ENCODE results near the gene ATG4D.
A peak's percentile ranks its signal among the peaks of the same experiment; 100 is the strongest.

Gene ATG4D

GRCh38 chr19:10510301-10510802, 33.4 kb upstream of the ATG4D start:
- H3K27ac ChIP-seq, result no peak overlapping the region
- DNase-seq, result no peak
- H3K27me3 ChIP-seq, result peaks cover 0 to 39% of the 10 kb centered on the region in 2 donors
- no peaks in the 10 kb centered on the region for H3K9me3 ChIP-seq
- intact Hi-C loops (cut with DNase I; ENCODE audit: low total_unique reads), result no loop called here
- peak; percentile 40 to 52 for TF ChIP-seq CTCF (IDR thresholded peaks at IDR 0.05)
- no peak overlapping the region for H3K4me3 ChIP-seq
- peaks cover 0 to 15% (median 5%) of the 10 kb centered on the region in 4 donors for H3K4me1 ChIP-seq
- no peaks in the 10 kb centered on the region for H3K36me3 ChIP-seq

- DNase-seq, result no peak
- no peaks in the 10 kb centered on the region for H3K36me3 ChIP-seq
- no peak for TF ChIP-seq CTCF (IDR thresholded peaks at IDR 0.05)
- no peak overlapping the region for H3K27ac ChIP-seq
- no peak overlapping the region for H3K4me3 ChIP-seq
- peaks cover 0 to 52% of the 10 kb centered on the region in 2 donors for H3K27me3 ChIP-seq
- intact Hi-C loops (cut with DNase I; ENCODE audit: low total_unique reads), result no loop called here
- H3K4me1 ChIP-seq, result peaks cover 0 to 27% (median 18%) of the 10 kb centered on the region in 4 donors
- no peaks in the 10 kb centered on the region for H3K9me3 ChIP-seq
Measured at GRCh38 chr19:10513223-10513622, 30.5 kb upstream of the ATG4D start.

GRCh38 chr19:10514211-10515145, 29.2 kb upstream of the ATG4D start:
- Histone ChIP-seq H3K36me3 (no peaks in the 10 kb centered on the region), H3K4me1 (peaks cover 0 to 33% (median 20%) of the 10 kb centered on the region in 4 donors), H3K9me3 (no peaks in the 10 kb centered on the region), H3K27ac (no peak overlapping the region), H3K4me3 (no peak overlapping the region), H3K27me3 (peaks cover 0 to 57% of the 10 kb centered on the region in 2 donors)
- DNase-seq, result no peak
- intact Hi-C loops (cut with DNase I; ENCODE audit: low total_unique reads), result no loop called here
- TF ChIP-seq CTCF (IDR thresholded peaks at IDR 0.05), result no peak

GRCh38 chr19:10516064-10516385, 27.7 kb upstream of the ATG4D start:
- peaks cover 0 to 26% (median 15%) of the 10 kb centered on the region in 4 donors for H3K4me1 ChIP-seq
- H3K27ac ChIP-seq, result no peak overlapping the region
- no peak overlapping the region for H3K4me3 ChIP-seq
- no peaks in the 10 kb centered on the region for H3K9me3 ChIP-seq
- TF ChIP-seq CTCF (IDR thresholded peaks at IDR 0.05), result no peak
- peaks cover 0 to 47% of the 10 kb centered on the region in 2 donors for H3K27me3 ChIP-seq
- no peaks in the 10 kb centered on the region for H3K36me3 ChIP-seq
- DNase-seq, result no peak
- intact Hi-C loops (cut with DNase I; ENCODE audit: low total_unique reads), result no loop called here

- peak overlapping the region; percentile 35 to 42 for H3K4me3 ChIP-seq
- no peak for TF ChIP-seq CTCF (IDR thresholded peaks at IDR 0.05)
- intact Hi-C loops (cut with DNase I; ENCODE audit: low total_unique reads), result no loop called here
- H3K9me3 ChIP-seq, result no peaks in the 10 kb centered on the region
- no peaks in the 10 kb centered on the region for H3K36me3 ChIP-seq
- DNase-seq, result no peak
- peaks cover 0 to 26% (median 15%) of the 10 kb centered on the region in 4 donors for H3K4me1 ChIP-seq
- H3K27me3 ChIP-seq, result peaks cover 0 to 47% of the 10 kb centered on the region in 2 donors
- no peak overlapping the region for H3K27ac ChIP-seq
Measured at GRCh38 chr19:10516671-10517286, 26.9 kb upstream of the ATG4D start.
